ENCODE measurements around the gene PLIN1.

GRCh38 chr15:89660556-89660955 lies 18.6 kb downstream of the PLIN1 start:
- TF ChIP-seq POLR2A (IDR thresholded peaks at IDR 0.05) = no peak
- TF ChIP-seq CTCF (IDR thresholded peaks at IDR 0.05) = no peak

Measured in tibial nerve (tissue), 3 donors.